NCI-H82 treated with DMSO at 0.1 percent for 48 hours (cell line): ENCODE results near the gene MGLL.

Experiments
- DNase-seq: peaks from one replicate; lab custom pipeline; 2025; ENCODE audit not compliant: unreplicated experiment; lab: John Stamatoyannopoulos, UW

MGLL gene

GRCh38 chr3:127743351-127744252, 78.7 kb downstream of the MGLL start:
- DNase-seq, result no peak

- no peak for DNase-seq
Observed at GRCh38 chr3:127742580-127742979, 79.7 kb downstream of the MGLL start.

- DNase-seq, result no peak
Observed at GRCh38 chr3:127741690-127742089, 80.6 kb downstream of the MGLL start.

- DNase-seq, result no peak
Observed at GRCh38 chr3:127741246-127741645, 81.1 kb downstream of the MGLL start.

- DNase-seq, result no peak
Observed at GRCh38 chr3:127740136-127740915, 82.0 kb downstream of the MGLL start.

GRCh38 chr3:127739347-127740135, 82.8 kb downstream of the MGLL start:
- DNase-seq, result no peak

- DNase-seq, result no peak
Observed at GRCh38 chr3:127738192-127738840, 84.0 kb downstream of the MGLL start.

GRCh38 chr3:127736801-127737539, 85.3 kb downstream of the MGLL start:
- DNase-seq, result no peak

- no peak for DNase-seq
Observed at GRCh38 chr3:127735767-127736693, 86.3 kb downstream of the MGLL start.

- DNase-seq, result no peak
Observed at GRCh38 chr3:127734754-127735473, 87.4 kb downstream of the MGLL start.

GRCh38 chr3:127734181-127734720, 88.1 kb downstream of the MGLL start:
- DNase-seq, result no peak

GRCh38 chr3:127733781-127734180, 88.5 kb downstream of the MGLL start:
- no peak for DNase-seq

GRCh38 chr3:127732879-127733350, 89.4 kb downstream of the MGLL start:
- no peak for DNase-seq

- DNase-seq, result peak; percentile 80
Observed at GRCh38 chr3:127732303-127732702, 90.0 kb downstream of the MGLL start.

GRCh38 chr3:127731546-127732289, 90.6 kb downstream of the MGLL start:
- peak; percentile 32 for DNase-seq

- DNase-seq, result no peak
Observed at GRCh38 chr3:127730666-127731295, 91.5 kb downstream of the MGLL start.

- DNase-seq, result no peak
Observed at GRCh38 chr3:127730171-127730570, 92.1 kb downstream of the MGLL start.
